HEK293T (cell line): ENCODE measurements around the gene PAIP2.

Experiments
- CTCF ChIA-PET: fragments of 350-600 bp; formaldehyde crosslinking; extraction: SDS; loops from one replicate; lab custom pipeline; 2021; ENCODE audit warnings: antibody characterized with exemption, inconsistent platforms; lab: Yijun Ruan, JAX
- POLR2A ChIA-PET: fragments of 350-600 bp; formaldehyde crosslinking; extraction: SDS; loops from one replicate; lab custom pipeline; 2020; ENCODE audit warnings: antibody characterized with exemption, inconsistent platforms; lab: Yijun Ruan, JAX
- DNase-seq: peaks from one replicate; pipeline ENCODE4 v3.0.0; 2012; ENCODE audit warnings: mixed read lengths; ENCODE audit errors: extremely low spot score
- ARNT ChIP-seq: fragments of 450-650 bp; IDR thresholded peaks from 2 replicates; pipeline ENCODE4 v1.6.1; 2017; ENCODE audit warnings: mild to moderate bottlenecking
- BHLHE40 ChIP-seq: fragments of 450-650 bp; IDR thresholded peaks from 2 replicates; pipeline ENCODE4 v1.6.1; 2016; ENCODE audit warnings: mild to moderate bottlenecking, moderate library complexity, borderline replicate concordance
- CTBP1 ChIP-seq: fragments of 450-650 bp; IDR thresholded peaks from 2 replicates; pipeline ENCODE4 v1.6.1; 2016; ENCODE audit warnings: borderline replicate concordance
- ELF4 ChIP-seq: fragments of 450-650 bp; IDR thresholded peaks from 2 replicates; pipeline ENCODE4 v1.6.1; 2017; ENCODE audit warnings: antibody characterized with exemption
- FOXA1 ChIP-seq: fragments of 450-650 bp; IDR thresholded peaks from 2 replicates; pipeline ENCODE4 v1.6.1; 2016; ENCODE audit warnings: mild to moderate bottlenecking
- FOXK2 ChIP-seq: fragments of 450-650 bp; IDR thresholded peaks from 2 replicates; pipeline ENCODE4 v1.6.1; 2016; ENCODE audit warnings: mild to moderate bottlenecking
- FOXM1 ChIP-seq: fragments of 450-650 bp; IDR thresholded peaks from 2 replicates; pipeline ENCODE4 v1.6.1; 2017; ENCODE audit warnings: mild to moderate bottlenecking, borderline replicate concordance
- HDGF ChIP-seq: fragments of 450-650 bp; IDR thresholded peaks from 2 replicates; pipeline ENCODE4 v1.6.1; 2017; ENCODE audit warnings: antibody characterized with exemption, borderline replicate concordance
- L3MBTL2 ChIP-seq: fragments of 450-650 bp; conservative IDR thresholded peaks from 2 replicates; pipeline ENCODE4 v1.6.1; 2016; ENCODE audit warnings: mild to moderate bottlenecking
- LEF1 ChIP-seq: fragments of 450-650 bp; IDR thresholded peaks from 2 replicates; pipeline ENCODE4 v1.6.1; 2017; ENCODE audit warnings: mild to moderate bottlenecking, borderline replicate concordance
- NFRKB ChIP-seq: fragments of 450-650 bp; IDR thresholded peaks from 2 replicates; pipeline ENCODE4 v1.6.1; 2016; ENCODE audit warnings: mild to moderate bottlenecking, moderate library complexity
- PKNOX1 ChIP-seq: fragments of 450-650 bp; IDR thresholded peaks from 2 replicates; pipeline ENCODE4 v1.6.1; 2016
- SP1 ChIP-seq: fragments of 450-650 bp; IDR thresholded peaks from 2 replicates; pipeline ENCODE4 v1.6.1; 2017
- SUZ12 ChIP-seq: fragments of 450-650 bp; IDR thresholded peaks from 2 replicates; pipeline ENCODE4 v1.6.1; 2016; ENCODE audit warnings: mild to moderate bottlenecking
- TARDBP ChIP-seq: fragments of 450-650 bp; IDR thresholded peaks from 2 replicates; pipeline ENCODE4 v1.6.1; 2016
- ZNF384 ChIP-seq: fragments of 450-650 bp; IDR thresholded peaks from 2 replicates; pipeline ENCODE4 v1.6.1; 2016

Gene PAIP2

GRCh38 chr5:139368613-139369012 is 27.0 kb downstream of the PAIP2 start:
- CTCF ChIA-PET: interaction anchor here (0.6 to 0.7 kb wide), 3 partner anchors 96 to 1128 kb away, joined by 3 to 4 read pairs (median 3); no protein-coding TSS in a partner anchor
- TF ChIP-seq FOXM1 (no peak), PKNOX1 (no peak), SP1 (no peak), HDGF (no peak), FOXA1 (no peak), L3MBTL2 (no peak), CTBP1 (no peak), ELF4 (no peak), NFRKB (no peak), TARDBP (no peak), ZNF384 (no peak), FOXK2 (no peak), LEF1 (no peak), SUZ12 (no peak), BHLHE40 (no peak), ARNT (no peak)
- POLR2A ChIA-PET: no interaction called here
- DNase-seq: no peak

- CTCF ChIA-PET: interaction anchor here (0.6 kb wide), 1 partner anchor 53 kb away, joined by 3 read pairs; no protein-coding TSS in a partner anchor
- DNase-seq: no peak
- POLR2A ChIA-PET: no interaction called here
- TF ChIP-seq FOXK2 (no peak), NFRKB (no peak), ZNF384 (no peak), SP1 (no peak), ARNT (no peak), LEF1 (no peak), PKNOX1 (no peak)
These were observed 27.5 kb downstream of the PAIP2 start for GRCh38 chr5:139369181-139369580.

GRCh38 chr5:139371482-139372435 is 30.1 kb downstream of the PAIP2 start:
- ChIA-PET POLR2A (no interaction called here), CTCF (interaction anchor here (0.5 kb wide), 1 partner anchor 405 kb away, joined by 4 read pairs; no protein-coding TSS in a partner anchor)
- TF ChIP-seq NFRKB (no peak), FOXA1 (no peak), ELF4 (no peak), FOXK2 (no peak), SUZ12 (no peak), HDGF (no peak), SP1 (no peak), CTBP1 (no peak), LEF1 (no peak), PKNOX1 (no peak), TARDBP (no peak)
- DNase-seq: no peak

GRCh38 chr5:139374909-139375308 is 33.3 kb downstream of the PAIP2 start:
- CTCF ChIA-PET: no interaction called here
- DNase-seq: no peak
- POLR2A ChIA-PET: interaction anchor here (0.9 to 1.1 kb wide), 3 partner anchors 11 to 29 kb away, joined by 3 to 4 read pairs (median 3); partner anchors contain the start of gene SPATA24

More at GRCh38 chr5:139374909-139375308, 33.3 kb downstream of the PAIP2 start:
- TF ChIP-seq L3MBTL2: no peak
- TF ChIP-seq FOXM1: no peak
- no peak for TF ChIP-seq CTBP1
- TF ChIP-seq TARDBP: no peak
- TF ChIP-seq HDGF: no peak
- no peak for TF ChIP-seq SUZ12
- no peak for TF ChIP-seq ELF4
- no peak for TF ChIP-seq FOXA1
- TF ChIP-seq LEF1: no peak
- TF ChIP-seq FOXK2: no peak
- no peak for TF ChIP-seq PKNOX1
- TF ChIP-seq ARNT: no peak
- no peak for TF ChIP-seq BHLHE40
- TF ChIP-seq ZNF384: no peak
- TF ChIP-seq NFRKB: no peak
